NCI-H446 (cell line): ENCODE results near the gene ANKDD1A.

ENCODE experiments used
- DNase-seq, 2 experiments: peaks; one replicate each; lab custom pipeline; 2025; lab: John Stamatoyannopoulos, UW

Gene ANKDD1A

GRCh38 chr15:64923546-64923945 is 11.8 kb downstream of the ANKDD1A start:
- DNase-seq: no peak

- no peak for DNase-seq
Observed at GRCh38 chr15:64925335-64926330, 13.9 kb downstream of the ANKDD1A start.

GRCh38 chr15:64926661-64927060 is 15.0 kb downstream of the ANKDD1A start:
- DNase-seq: no peak

DNA sequence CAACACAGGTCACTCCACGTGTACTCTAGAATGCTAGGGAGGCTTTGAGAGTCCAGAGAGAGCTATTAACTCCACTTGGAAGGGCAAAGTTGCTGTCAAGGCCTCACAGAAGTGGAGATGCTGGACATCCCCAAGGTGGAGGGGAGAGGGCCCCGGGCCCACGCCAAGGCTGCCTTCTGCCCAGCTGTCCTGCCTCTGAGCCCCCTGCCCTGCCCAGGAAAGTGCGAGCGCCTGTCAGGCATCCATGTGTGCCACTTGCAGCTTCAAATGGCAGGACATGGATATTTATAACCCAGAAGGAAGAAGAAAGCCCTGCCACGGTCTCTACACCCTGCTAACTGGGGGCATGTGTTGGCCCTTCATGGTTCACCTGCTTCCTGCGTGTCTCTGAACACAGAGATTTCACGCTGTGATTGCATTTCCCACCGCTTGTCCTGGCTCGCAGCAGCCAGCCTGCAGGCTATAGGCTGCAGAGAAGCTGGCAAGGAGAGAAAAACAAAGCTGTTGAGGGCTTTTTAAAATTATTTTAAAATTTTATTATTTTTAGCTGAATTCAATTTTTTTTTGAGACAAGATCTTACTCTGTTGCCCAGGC is 17.0 kb downstream of the ANKDD1A start:
- no peak for DNase-seq

- DNase-seq: no peak
Observed at GRCh38 chr15:64930019-64930652, 18.4 kb downstream of the ANKDD1A start.

- DNase-seq: no peak
Observed at GRCh38 chr15:64930778-64931371, 19.2 kb downstream of the ANKDD1A start.

DNA sequence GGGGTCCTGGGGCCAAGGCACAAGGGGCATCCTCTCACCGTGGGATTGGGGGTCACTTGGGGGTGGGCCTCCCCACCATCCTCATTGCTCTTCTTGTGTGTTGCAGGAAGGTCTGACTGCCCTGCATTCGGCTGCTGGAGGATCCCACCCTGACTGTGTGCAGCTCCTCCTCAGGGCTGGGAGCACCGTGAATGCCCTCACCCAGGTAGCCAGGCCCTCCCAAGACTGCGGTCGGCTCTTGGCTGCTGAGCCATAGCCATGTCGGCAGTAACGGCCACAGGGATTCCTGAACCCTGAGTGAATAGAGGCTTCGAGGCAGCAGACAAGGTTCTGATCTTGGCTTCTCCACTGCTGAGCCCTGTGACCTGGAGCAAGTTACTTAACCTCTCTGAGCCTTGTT is 19.7 kb downstream of the ANKDD1A start:
- no peak for DNase-seq

- no peak for DNase-seq
Observed at GRCh38 chr15:64934023-64934422, 22.3 kb downstream of the ANKDD1A start.

DNA sequence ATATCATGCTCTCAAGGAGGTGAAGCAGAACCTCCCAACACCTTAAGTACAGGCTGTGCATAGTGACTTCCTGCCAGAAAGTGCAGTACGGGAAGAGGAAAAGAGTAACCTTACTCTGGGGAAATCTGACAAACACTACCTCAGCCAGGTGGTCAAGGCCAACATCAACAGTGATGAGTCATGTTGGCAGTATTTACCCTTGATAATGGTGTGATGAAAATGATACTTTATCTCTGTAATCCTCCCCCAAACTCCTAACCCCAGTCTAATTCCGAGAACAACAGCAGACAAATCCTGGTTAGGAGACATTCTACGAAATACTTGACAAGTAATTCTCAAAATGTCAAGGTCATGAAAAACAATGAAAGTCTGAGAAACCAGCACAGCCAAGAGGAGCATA is 26.5 kb downstream of the ANKDD1A start:
- no peak for DNase-seq

- DNase-seq: no peak
Observed at GRCh38 chr15:64942356-64942755, 30.7 kb downstream of the ANKDD1A start.

DNA sequence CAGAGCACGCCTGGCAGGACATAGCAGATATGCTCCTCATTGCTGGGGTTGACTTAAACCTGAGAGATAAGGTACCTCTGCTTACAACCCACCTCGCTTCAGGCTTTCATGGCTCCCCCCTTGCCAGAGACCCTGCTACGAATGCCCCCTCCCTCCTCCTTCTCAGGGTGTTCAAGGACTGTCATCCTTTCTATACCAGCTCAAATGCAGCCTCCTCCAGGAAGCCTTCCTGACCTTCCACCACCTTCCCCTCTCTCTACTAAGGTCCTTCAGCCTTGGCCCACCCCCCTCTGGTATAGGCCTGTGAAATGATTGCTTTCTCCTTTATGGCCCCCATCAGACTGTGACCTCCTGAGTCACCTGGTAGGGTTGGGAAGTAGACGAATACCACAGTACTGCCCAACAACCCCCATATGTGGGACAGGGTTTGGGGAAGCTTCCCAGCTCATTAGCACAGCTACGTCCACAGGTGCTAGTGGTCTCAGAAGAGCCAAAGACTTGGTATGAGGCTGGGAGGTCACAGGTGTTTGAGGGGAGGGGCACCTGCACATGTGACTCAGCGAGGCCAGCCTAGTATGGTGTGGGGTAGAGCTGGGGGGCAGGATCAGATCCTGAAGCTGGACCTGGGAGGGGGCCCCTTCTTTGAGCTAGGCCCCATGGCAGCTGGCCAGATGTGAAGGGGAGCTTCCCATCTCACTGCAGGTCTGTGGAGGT is 32.0 kb downstream of the ANKDD1A start:
- DNase-seq: no peak

GRCh38 chr15:64944961-64945360 is 33.3 kb downstream of the ANKDD1A start:
- no peak for DNase-seq

DNA sequence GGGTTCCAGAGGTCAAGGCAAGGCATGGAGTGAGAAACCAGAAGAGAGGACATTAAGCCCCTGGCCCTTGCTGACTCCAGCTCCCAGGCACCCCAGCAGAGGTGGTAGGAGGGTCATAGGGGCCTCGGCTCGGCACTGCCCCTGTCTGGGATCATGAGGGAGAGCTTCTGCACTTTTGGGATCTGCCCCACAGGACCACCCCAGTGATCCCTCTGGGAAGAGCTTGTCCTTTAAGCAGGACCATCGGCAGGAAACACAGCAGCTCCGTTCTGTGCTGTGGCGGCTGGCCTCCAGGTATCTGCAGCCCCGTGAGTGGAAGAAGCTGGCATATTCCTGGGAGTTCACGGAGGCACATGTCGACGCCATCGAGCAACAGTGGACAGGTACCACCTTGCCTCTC is 35.5 kb downstream of the ANKDD1A start:
- no peak for DNase-seq

GRCh38 chr15:64948916-64949315 is 37.2 kb downstream of the ANKDD1A start:
- DNase-seq: no peak

GRCh38 chr15:64949383-64950186 is 37.9 kb downstream of the ANKDD1A start:
- DNase-seq: no peak

- DNase-seq: no peak
Observed at GRCh38 chr15:64950888-64951287, 39.2 kb downstream of the ANKDD1A start.

DNA sequence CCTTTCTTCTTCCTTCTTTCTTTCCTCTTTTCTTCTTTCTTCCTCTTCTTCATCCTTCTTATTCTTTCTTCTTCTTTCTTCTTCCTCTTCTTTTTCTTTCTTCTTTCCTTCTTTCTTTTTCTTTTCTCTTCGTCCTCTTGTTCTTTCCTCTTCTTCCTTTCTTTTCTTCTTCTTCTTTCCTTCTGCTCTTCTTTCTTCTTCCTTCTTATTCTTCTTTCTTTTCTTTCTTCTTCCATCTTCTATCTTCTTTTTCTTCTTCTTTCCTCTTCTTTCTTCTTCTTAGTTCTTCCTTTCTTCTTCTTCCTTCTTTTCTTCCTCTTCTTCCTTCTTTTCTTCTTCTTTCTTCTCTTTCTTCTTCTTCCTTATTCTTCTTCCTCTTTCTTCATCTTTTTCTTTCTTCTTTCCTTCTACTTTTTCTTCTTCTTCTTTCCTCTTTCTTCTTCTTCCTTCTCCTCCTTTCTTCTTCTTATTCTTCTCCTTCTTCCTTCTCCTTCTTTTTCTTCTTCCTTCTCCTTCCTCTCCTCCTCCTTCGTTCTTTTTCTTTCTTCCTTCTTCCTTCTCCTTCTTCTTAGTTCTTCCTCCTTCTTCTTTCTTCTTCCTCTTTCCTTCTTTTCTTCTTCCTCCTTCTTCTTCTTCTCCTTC is 40.2 kb downstream of the ANKDD1A start:
- DNase-seq: no peak

DNA sequence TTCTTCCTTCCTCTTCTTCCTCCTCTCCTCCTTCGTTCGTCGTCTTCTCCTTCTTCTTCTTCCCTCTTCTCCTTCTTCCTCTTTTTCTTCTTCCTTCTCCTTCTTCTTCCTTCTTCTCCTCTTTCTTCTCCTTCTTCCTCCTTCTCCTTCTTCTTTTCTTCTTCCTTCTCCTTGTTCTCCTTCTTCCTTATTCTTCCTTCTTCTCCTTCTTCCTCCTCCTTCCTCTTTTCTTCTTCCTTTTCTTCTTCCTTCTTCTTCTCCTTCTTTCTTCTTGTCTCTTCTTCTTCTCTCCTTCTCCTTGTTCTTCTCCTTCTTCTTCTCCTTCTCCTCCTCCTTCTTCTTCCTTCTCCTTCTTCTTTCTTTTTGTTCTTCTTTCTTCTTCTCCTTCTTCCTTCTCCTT is 42.7 kb downstream of the ANKDD1A start:
- DNase-seq: no peak

GRCh38 chr15:64959128-64959527 is 47.4 kb downstream of the ANKDD1A start:
- DNase-seq: no peak

GRCh38 chr15:64960153-64960552 is 48.5 kb downstream of the ANKDD1A start:
- DNase-seq: no peak
